Glutamatergic neuron (in vitro differentiated cells): ENCODE data around the gene ESPL1. TPM values are rescaled to one million over a fixed set of nuclear protein-coding genes. Genes with fewer than 3 reads are reported as not detected.

Experiments
- DNase-seq: peaks from one replicate; pipeline ENCODE4 v3.0.0; 2022
- H3K27ac Mint-ChIP-seq: one replicate; pipeline ENCODE4 v1.8.0; 2020; ENCODE audit warnings: mild to moderate bottlenecking, mixed read lengths, inconsistent platforms; ENCODE audit not compliant: unreplicated experiment
- H3K27me3 Mint-ChIP-seq: one replicate; pipeline ENCODE4 v1.8.0; 2020; ENCODE audit warnings: mild to moderate bottlenecking, moderate library complexity, mixed read lengths, inconsistent platforms; ENCODE audit not compliant: unreplicated experiment
- H3K36me3 Mint-ChIP-seq: one replicate; pipeline ENCODE4 v1.8.0; 2020; ENCODE audit warnings: mild to moderate bottlenecking, mixed read lengths, inconsistent platforms; ENCODE audit not compliant: unreplicated experiment
- H3K4me1 Mint-ChIP-seq: one replicate; pipeline ENCODE4 v1.8.0; 2020; ENCODE audit warnings: mild to moderate bottlenecking, low read depth, mixed read lengths, inconsistent platforms; ENCODE audit not compliant: unreplicated experiment
- H3K4me3 Mint-ChIP-seq: one replicate; pipeline ENCODE4 v1.8.0; 2020; ENCODE audit warnings: mild to moderate bottlenecking, mixed read lengths, inconsistent platforms; ENCODE audit not compliant: unreplicated experiment
- H3K9me3 Mint-ChIP-seq: one replicate; pipeline ENCODE4 v1.8.0; 2020; ENCODE audit warnings: mild to moderate bottlenecking, moderate library complexity, mixed read lengths, inconsistent platforms; ENCODE audit not compliant: unreplicated experiment
- total RNA-seq: library from RNA; stranded (reverse); fragmentation: NEBNext Ultra II Directional; extraction: Animal tissue kit (Norgen Biotek cat#: 25700); gene quantifications from one replicate; pipeline ENCODE4 v1.2.1, GENCODE V29; 2021; ENCODE audit not compliant: unreplicated experiment
- TF ChIP-seq, protein P1 (sequence below): fragments of 200-600 bp; sonication (generic); IDR thresholded peaks from one replicate; pipeline ENCODE4 v1.5.0; 2021; ENCODE audit not compliant: partially characterized antibody, unreplicated experiment

ESPL1 gene
- total RNA-seq, 1 donor from 2014 or later: 5.1 TPM

DNA sequence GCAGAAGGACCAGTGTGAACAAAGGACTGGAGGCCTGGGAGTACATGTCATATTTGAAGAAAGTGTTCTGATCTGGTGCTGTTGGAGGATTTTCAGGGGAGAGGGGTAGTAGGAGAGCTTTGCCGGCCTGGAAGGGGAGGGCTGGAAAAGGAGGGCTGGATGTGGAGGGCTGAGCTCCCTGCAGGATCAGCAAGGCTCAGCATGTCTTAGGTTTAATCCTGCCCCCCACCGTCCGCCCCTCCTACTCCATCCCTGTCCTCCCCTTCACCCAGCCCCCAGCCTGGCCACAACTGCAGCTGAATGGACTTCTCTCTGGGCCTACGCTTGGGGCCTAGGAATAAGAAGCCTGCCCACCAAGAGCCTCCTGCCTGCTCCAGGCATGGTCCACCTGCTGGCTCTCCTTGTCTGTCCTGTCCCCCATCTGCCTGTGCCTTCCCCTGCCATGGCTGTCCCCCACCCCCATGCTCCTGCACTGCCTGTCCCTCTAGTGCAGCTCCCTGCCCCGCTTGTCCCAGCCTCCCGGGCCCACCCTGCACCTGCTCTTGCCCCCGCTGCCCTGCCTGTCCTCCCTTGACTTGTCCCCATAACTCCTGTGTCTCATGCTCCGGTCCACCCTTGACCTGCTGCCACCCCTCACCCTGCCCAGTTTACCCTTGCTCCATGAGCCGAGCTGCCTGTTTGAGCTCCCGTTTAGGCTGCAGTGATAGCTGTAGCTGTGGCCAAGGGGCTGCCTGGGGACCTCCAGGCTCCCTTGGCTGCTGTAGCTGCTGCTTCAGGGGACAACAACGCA lies 26.3 kb upstream of the ESPL1 start:
- no peak for DNase-seq

DNA sequence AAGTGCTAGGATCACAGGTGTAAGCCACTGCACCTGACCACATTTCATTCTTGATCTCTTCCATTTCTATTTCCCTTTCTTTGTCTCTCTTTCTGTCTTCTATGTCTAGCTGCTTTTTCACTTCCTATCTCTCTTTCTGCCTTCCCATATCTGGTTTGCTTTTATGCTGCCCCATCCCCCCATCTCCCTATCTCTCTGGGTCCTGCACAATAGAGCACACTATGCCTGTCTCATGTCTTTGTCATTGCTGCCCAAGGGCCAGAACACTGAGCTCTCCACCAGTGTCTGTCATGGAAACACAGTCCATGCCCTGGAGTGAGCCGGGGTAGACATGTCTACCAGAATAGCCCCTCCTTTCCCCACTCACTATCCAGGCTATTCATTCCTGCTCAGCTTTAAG lies 23.8 kb upstream of the ESPL1 start:
- peaks cover 5% of the 10 kb centered on the region for H3K36me3 Mint-ChIP-seq
- DNase-seq: no peak
- H3K4me1 Mint-ChIP-seq: no peaks in the 10 kb centered on the region
- H3K9me3 Mint-ChIP-seq: no peaks in the 10 kb centered on the region
- no peak overlapping the region for H3K27ac Mint-ChIP-seq
- TF ChIP-seq, protein P1, sequence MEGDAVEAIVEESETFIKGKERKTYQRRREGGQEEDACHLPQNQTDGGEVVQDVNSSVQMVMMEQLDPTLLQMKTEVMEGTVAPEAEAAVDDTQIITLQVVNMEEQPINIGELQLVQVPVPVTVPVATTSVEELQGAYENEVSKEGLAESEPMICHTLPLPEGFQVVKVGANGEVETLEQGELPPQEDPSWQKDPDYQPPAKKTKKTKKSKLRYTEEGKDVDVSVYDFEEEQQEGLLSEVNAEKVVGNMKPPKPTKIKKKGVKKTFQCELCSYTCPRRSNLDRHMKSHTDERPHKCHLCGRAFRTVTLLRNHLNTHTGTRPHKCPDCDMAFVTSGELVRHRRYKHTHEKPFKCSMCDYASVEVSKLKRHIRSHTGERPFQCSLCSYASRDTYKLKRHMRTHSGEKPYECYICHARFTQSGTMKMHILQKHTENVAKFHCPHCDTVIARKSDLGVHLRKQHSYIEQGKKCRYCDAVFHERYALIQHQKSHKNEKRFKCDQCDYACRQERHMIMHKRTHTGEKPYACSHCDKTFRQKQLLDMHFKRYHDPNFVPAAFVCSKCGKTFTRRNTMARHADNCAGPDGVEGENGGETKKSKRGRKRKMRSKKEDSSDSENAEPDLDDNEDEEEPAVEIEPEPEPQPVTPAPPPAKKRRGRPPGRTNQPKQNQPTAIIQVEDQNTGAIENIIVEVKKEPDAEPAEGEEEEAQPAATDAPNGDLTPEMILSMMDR: no peak
- no peak overlapping the region for H3K4me3 Mint-ChIP-seq
- H3K27me3 Mint-ChIP-seq: peaks cover 6% of the 10 kb centered on the region

More for the DNA sequence above, 26.3 kb upstream of the ESPL1 start:
- no peak overlapping the region for H3K4me3 Mint-ChIP-seq
- H3K9me3 Mint-ChIP-seq: no peaks in the 10 kb centered on the region
- peaks cover 5% of the 10 kb centered on the region for H3K36me3 Mint-ChIP-seq
- no peak overlapping the region for H3K27ac Mint-ChIP-seq
- peaks cover 8% of the 10 kb centered on the region for H3K27me3 Mint-ChIP-seq
- H3K4me1 Mint-ChIP-seq: no peaks in the 10 kb centered on the region
- TF ChIP-seq, protein P1: no peak

DNA sequence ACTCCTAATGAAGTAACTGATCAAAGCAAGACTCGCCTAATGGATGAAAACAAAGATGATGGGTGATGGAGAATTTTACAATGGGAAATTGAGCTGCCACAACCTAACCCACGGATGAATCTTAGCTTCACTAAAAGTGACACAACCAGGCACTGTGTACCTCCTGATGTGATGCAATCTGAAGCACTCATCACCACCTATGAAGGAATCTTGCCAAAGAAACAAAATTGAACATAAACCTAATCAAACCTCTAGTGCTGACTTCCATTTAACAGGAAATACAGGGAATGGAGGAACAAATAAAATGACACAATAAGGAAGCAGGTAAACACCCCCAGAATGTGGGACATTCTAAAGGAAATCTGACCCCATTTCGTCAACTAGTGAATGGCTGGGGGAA lies 22.8 kb upstream of the ESPL1 start:
- no peak for DNase-seq
- TF ChIP-seq, protein P1: no peak
- no peak overlapping the region for H3K4me3 Mint-ChIP-seq
- no peaks in the 10 kb centered on the region for H3K4me1 Mint-ChIP-seq
- no peaks in the 10 kb centered on the region for H3K9me3 Mint-ChIP-seq
- H3K27ac Mint-ChIP-seq: no peak overlapping the region
- H3K36me3 Mint-ChIP-seq: peaks cover 5% of the 10 kb centered on the region
- peaks cover 4% of the 10 kb centered on the region for H3K27me3 Mint-ChIP-seq

DNA sequence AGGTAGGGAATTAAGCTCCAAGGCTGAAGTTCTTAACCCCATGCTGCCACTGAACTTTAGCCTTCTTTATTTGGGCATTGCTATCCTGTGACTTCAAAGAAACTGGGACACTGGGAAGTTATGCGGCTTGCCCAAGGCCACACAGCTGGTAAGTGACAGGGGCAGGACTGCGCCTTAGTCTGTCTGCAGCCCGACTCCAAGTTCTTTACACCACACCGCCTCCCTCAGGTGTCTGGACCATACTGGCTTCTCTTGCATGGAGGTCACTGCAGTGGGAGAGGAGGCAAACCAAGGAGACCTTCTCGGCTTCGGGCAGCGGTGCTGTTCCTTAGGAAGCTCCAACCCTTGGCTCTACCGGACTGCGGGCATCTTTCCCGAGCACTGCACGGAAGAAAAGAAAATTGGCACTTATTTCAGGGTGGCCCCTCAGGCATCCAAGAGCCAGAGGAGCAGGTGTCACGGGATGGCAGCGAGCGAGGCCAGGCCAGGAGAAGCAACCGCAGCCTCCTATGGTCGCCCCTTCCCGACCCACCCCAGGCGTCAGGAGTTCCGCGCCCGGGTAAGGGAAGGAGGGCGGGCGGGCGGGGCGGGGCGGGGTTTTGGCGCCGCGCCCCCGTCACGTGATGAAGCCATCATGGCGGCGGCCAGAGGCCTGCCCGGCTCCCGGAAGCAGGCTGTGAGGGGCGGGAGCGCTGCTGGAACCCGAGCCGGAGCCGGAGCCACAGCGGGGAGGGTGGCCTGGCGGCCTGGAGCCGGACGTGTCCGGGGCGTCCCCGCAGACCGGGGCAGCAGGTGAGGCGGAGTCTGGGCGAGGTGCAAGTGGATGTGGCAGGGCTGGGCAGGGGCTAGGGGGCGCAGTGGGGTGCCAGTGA lies 16.4 kb upstream of the ESPL1 start:
- Mint-ChIP-seq H3K27me3 (peaks cover 14% of the 10 kb centered on the region), H3K4me1 (no peaks in the 10 kb centered on the region), H3K36me3 (peaks cover 5% of the 10 kb centered on the region), H3K27ac (peak overlapping the region; percentile 94), H3K9me3 (peaks cover 5% of the 10 kb centered on the region), H3K4me3 (peak overlapping the region; percentile 99)
- TF ChIP-seq, protein P1: no peak
- DNase-seq: peak; percentile 84
